Thoracic aorta (tissue), 2 donors: ENCODE measurements around the gene TCP10L. TPM values are rescaled to one million over a fixed set of nuclear protein-coding genes. Genes with fewer than 3 reads are reported as not detected.
"Not testable (repeated sequence)": the region's sequence is repeated elsewhere in the genome, so short reads cannot be mapped to it uniquely, and the experiment has no call there.

Source experiments
- ATAC-seq: fragments of 150-250 bp; one replicate; pipeline ENCODE4 v1.8.0; 2017; ENCODE audit warnings: low read depth; ENCODE audit not compliant: insufficient number of reproducible peaks, low FRiP score
- DNase-seq: peaks from one replicate; pipeline ENCODE4 v3.0.0-alpha.2; 2020; ENCODE audit warnings: low spot score
- H3K27ac ChIP-seq, 2 donors: fragments of 200-600 bp; sonication (generic); 1 replicate in 1 of 2; 2 replicates in 1 of 2; pipeline ENCODE4 v1.5.1; 2016; ENCODE audit warnings: mild to moderate bottlenecking in 2 of 2, moderate library complexity in 2 of 2
- H3K27me3 ChIP-seq: fragments of 200-600 bp; sonication (generic); replicated peaks from 2 replicates; pipeline ENCODE4 v1.6.0; 2016; ENCODE audit warnings: mild to moderate bottlenecking; ENCODE audit not compliant: insufficient read depth
- H3K36me3 ChIP-seq: fragments of 200-600 bp; sonication (generic); one replicate; pipeline ENCODE4 v1.5.1; 2016
- H3K4me1 ChIP-seq, 2 donors: fragments of 200-600 bp; sonication (generic); 1 replicate in 1 of 2; 2 replicates in 1 of 2; pipeline versions ENCODE4 v1.5.1 to v1.6.0; 2016; ENCODE audit warnings: low read depth in 2 of 2, mild to moderate bottlenecking in 1 of 2; ENCODE audit not compliant: control insufficient read depth in 1 of 2
- H3K4me3 ChIP-seq: fragments of 200-600 bp; sonication (generic); 2 replicates; pipeline ENCODE4 v1.5.1; 2016; ENCODE audit warnings: mild to moderate bottlenecking
- H3K9me3 ChIP-seq: fragments of 200-600 bp; sonication (generic); 2 replicates; pipeline ENCODE4 v1.5.1; 2016
- total RNA-seq, 2 donors: library from RNA; depleted of rRNA; stranded (reverse); fragments of >200 nt; gene quantifications; one replicate each; pipeline versions ENCODE4 v1.1.0 to v1.2.3, GENCODE V29; 2016
- TF ChIP-seq, protein P1 (sequence below): fragments of 200-600 bp; sonication (generic); IDR thresholded peaks from one replicate; pipeline ENCODE4 v1.5.1; 2019; ENCODE audit warnings: antibody characterized with exemption

TCP10L gene
- total RNA-seq, 2 donors from 2014 or later, result 2.8 TPM; not detected in 1

DNA sequence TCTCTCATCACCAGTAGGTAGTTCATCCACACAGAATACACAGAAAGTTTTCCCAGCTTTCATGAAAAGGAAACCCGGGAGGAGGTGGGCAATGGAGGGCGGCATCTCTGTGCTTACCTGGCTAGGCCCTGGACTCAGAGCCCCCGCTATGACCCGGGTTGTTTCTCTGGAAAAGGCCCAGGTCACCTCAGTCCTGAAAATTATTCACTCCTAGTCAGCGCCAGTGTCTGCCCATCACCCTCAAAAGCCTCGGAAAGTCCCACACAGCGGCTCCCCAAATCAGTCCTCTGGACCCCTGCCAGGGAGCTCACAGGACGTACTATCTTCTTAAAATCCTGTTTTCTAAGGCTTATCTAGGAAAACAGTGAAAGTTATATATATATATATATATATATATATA lies 51.2 kb downstream of the TCP10L start:
- no peak for ATAC-seq
- Histone ChIP-seq H3K36me3 (no peaks in the 10 kb centered on the region), H3K4me3 (no peak overlapping the region), H3K9me3 (no peaks in the 10 kb centered on the region), H3K4me1 (no peaks in the 10 kb centered on the region), H3K27me3 (no peaks in the 10 kb centered on the region), H3K27ac (no peak overlapping the region)
- TF ChIP-seq, protein P1, sequence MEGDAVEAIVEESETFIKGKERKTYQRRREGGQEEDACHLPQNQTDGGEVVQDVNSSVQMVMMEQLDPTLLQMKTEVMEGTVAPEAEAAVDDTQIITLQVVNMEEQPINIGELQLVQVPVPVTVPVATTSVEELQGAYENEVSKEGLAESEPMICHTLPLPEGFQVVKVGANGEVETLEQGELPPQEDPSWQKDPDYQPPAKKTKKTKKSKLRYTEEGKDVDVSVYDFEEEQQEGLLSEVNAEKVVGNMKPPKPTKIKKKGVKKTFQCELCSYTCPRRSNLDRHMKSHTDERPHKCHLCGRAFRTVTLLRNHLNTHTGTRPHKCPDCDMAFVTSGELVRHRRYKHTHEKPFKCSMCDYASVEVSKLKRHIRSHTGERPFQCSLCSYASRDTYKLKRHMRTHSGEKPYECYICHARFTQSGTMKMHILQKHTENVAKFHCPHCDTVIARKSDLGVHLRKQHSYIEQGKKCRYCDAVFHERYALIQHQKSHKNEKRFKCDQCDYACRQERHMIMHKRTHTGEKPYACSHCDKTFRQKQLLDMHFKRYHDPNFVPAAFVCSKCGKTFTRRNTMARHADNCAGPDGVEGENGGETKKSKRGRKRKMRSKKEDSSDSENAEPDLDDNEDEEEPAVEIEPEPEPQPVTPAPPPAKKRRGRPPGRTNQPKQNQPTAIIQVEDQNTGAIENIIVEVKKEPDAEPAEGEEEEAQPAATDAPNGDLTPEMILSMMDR, result no peak
- no peak for DNase-seq

DNA sequence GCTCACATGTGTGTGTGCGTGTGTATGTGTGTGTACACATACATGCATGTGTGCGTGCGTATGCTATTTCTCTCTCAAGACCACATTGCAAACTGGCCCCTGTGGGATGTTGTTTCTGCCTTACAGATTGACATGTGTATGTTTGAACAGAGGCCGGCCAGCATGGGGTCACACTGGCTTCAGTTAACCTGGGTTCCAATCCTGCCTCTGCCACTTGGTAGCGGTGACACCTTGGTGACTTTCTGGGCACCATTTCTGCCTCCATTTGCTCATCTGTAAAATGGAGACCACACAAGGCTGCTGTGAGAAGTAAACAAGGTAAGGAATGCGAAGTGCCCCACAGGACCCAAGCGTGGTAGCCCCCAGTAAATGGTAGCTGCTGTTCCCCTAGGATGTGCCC lies 51.7 kb downstream of the TCP10L start:
- Histone ChIP-seq H3K27me3 (no peaks in the 10 kb centered on the region), H3K9me3 (no peaks in the 10 kb centered on the region), H3K4me1 (no peaks in the 10 kb centered on the region), H3K27ac (no peak overlapping the region), H3K4me3 (no peak overlapping the region), H3K36me3 (no peaks in the 10 kb centered on the region)
- TF ChIP-seq, protein P1, result no peak
- DNase-seq, result no peak
- no peak for ATAC-seq

DNA sequence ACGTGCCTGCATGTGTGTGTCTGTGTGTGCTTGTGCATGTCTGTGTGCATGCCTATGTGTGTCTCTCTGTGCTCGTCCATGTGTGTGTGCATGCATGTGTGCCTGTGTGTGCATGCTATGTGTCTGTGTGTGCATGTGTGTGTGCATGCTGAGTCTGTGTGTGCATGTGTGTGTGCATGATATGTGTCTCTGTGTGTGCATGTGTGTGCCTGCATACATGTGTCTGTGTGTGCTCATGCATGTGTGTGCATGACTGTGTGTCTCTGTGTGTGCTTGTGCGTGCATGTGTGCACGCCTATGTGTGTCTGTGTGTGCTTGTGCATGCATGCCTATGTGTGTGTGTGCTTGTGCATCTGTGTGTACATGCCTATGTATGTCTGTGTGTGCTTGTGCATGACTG lies 52.3 kb downstream of the TCP10L start:
- H3K9me3 ChIP-seq, result no peaks in the 10 kb centered on the region
- no peaks in the 10 kb centered on the region for H3K36me3 ChIP-seq
- ATAC-seq, result no peak
- TF ChIP-seq, protein P1, result no peak
- no peak overlapping the region for H3K4me3 ChIP-seq
- no peak overlapping the region for H3K27ac ChIP-seq
- H3K4me1 ChIP-seq, result no peaks in the 10 kb centered on the region
- DNase-seq, result no peak
- H3K27me3 ChIP-seq, result no peaks in the 10 kb centered on the region

DNA sequence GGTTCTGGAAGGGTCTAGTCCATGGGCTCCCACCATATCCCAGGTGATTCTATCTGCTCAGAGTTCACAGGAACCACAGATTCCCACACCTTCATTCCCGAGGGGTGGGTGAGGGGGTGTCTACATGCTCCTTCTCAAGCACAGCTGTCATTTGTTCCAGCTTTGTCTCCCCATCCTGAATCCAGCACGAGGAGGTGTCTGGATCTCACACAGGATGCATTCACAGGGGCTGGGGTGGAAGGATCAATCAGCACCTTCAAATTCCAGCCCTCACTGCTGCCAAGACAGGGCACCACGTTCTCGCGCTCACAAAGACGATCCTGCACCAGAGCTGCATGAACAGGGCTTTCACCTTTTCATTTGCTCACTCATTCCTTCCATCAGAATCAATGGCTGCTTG lies 52.7 kb downstream of the TCP10L start:
- DNase-seq (no peak), ATAC-seq (no peak)
- Histone ChIP-seq H3K27ac (no peak overlapping the region), H3K27me3 (no peaks in the 10 kb centered on the region), H3K4me1 (no peaks in the 10 kb centered on the region), H3K9me3 (no peaks in the 10 kb centered on the region), H3K4me3 (no peak overlapping the region), H3K36me3 (no peaks in the 10 kb centered on the region)
- TF ChIP-seq, protein P1, result no peak

DNA sequence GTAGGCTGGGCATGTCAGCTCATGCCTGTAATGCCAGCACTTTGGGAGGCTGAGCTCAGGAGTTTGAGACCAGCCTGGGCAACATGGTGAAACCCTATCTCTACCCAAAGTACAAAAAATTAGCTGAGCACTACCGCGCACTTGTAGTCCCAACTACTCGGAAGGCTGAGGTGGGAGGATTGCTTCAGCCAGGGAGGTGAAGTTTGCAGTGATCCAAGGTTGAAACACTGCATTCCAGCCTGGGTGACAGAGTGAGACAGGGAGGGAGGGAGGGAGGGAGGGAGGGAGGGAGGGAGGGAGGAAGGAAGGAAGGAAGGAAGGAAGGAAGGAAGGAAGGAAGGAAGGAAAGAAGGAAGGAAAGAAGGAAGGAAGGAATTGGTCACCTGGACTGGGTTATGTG lies 53.8 kb downstream of the TCP10L start:
- not testable (repeated sequence) for H3K9me3 ChIP-seq, H3K27ac ChIP-seq, DNase-seq, H3K27me3 ChIP-seq, H3K36me3 ChIP-seq, ATAC-seq, H3K4me3 ChIP-seq, H3K4me1 ChIP-seq

DNA sequence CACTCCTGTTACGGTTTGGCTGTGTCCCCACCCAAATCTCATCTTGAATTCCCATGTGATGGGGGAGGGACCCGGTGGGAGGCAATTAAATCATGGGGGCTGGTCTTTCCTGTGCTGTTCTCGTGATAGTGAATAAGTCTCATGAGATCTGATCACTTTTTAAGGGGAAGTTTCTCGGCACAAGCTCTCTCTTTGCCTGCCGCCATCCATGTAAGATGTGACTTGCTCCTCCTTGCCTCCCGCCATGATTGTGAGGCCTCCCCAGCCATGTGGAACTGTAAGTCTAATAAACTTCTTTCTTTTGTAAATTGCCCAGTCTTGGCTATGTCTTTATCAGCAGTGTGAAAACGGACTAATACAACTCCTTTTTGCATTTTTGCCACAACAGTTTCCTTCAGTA lies 54.5 kb downstream of the TCP10L start:
- H3K4me3 ChIP-seq, result not testable (repeated sequence)

More for the DNA sequence above, 54.5 kb downstream of the TCP10L start:
- not testable (repeated sequence) for H3K9me3 ChIP-seq, DNase-seq, H3K36me3 ChIP-seq, H3K27ac ChIP-seq, H3K27me3 ChIP-seq, ATAC-seq, H3K4me1 ChIP-seq
